H9 (cell line): ENCODE data around the gene BAG5. TPM values are rescaled to one million over a fixed set of nuclear protein-coding genes. Genes with fewer than 3 reads are reported as not detected.

Experiments
- DNase-seq: peaks from one replicate; pipeline ENCODE4 v3.0.0-alpha.2; 2017
- H2AFZ ChIP-seq: one replicate; pipeline ENCODE4 v1.6.1; 2013; ENCODE audit warnings: mild to moderate bottlenecking, low read length, control low read depth, moderate library complexity
- H2AK5ac ChIP-seq: 2 replicates; pipeline ENCODE4 v1.6.1; 2013; ENCODE audit warnings: low read length, control low read depth, mixed read lengths; ENCODE audit not compliant: insufficient read length
- H2BK120ac ChIP-seq: one replicate; pipeline ENCODE4 v1.6.1; 2013; ENCODE audit warnings: low read depth, mild to moderate bottlenecking, low read length, control low read depth, inconsistent platforms; ENCODE audit not compliant: poor library complexity, severe bottlenecking
- H2BK12ac ChIP-seq: 2 replicates; pipeline ENCODE4 v1.6.1; 2013; ENCODE audit warnings: low read length, control low read depth, mixed read lengths, low read depth; ENCODE audit not compliant: insufficient read length
- H2BK15ac ChIP-seq: 2 replicates; pipeline ENCODE4 v1.6.1; 2013; ENCODE audit warnings: low read depth, low read length, control low read depth
- H2BK20ac ChIP-seq: one replicate; pipeline ENCODE4 v1.6.1; 2013; ENCODE audit warnings: low read depth, mild to moderate bottlenecking, low read length, control low read depth, inconsistent platforms; ENCODE audit not compliant: poor library complexity, severe bottlenecking
- H2BK5ac ChIP-seq: 2 replicates; pipeline ENCODE4 v1.6.1; 2013; ENCODE audit warnings: low read length, control low read depth, mixed read lengths; ENCODE audit not compliant: insufficient read length
- H3K14ac ChIP-seq: 2 replicates; pipeline ENCODE4 v1.6.1; 2013; ENCODE audit warnings: low read length, control low read depth; ENCODE audit not compliant: insufficient read depth
- H3K18ac ChIP-seq: 2 replicates; pipeline ENCODE4 v1.6.1; 2013; ENCODE audit warnings: low read depth, mild to moderate bottlenecking, mixed read lengths, low read length, control low read depth; ENCODE audit not compliant: insufficient read length
- H3K23ac ChIP-seq: 2 replicates; pipeline ENCODE4 v1.6.1; 2013; ENCODE audit warnings: low read length, control low read depth, mixed read lengths, low read depth; ENCODE audit not compliant: insufficient read length
- H3K23me2 ChIP-seq: 2 replicates; pipeline ENCODE4 v1.6.1; 2013; ENCODE audit warnings: low read depth, mild to moderate bottlenecking, mixed read lengths, low read length, control low read depth; ENCODE audit not compliant: insufficient read length, poor library complexity, severe bottlenecking
- H3K27ac ChIP-seq: 2 replicates; pipeline ENCODE4 v1.5.1; 2013; ENCODE audit warnings: low read length, control low read depth, mixed read lengths, low read depth; ENCODE audit not compliant: insufficient read length
- H3K27me3 ChIP-seq: 2 replicates; pipeline ENCODE4 v1.6.1; 2013; ENCODE audit warnings: low read length, control low read depth, inconsistent platforms; ENCODE audit not compliant: insufficient read depth
- H3K4ac ChIP-seq: 2 replicates; pipeline ENCODE4 v1.6.1; 2013; ENCODE audit warnings: low read depth, mild to moderate bottlenecking, control low read depth, inconsistent platforms, low read length, moderate library complexity
- H3K4me1 ChIP-seq: 2 replicates; pipeline ENCODE4 v1.6.1; 2013; ENCODE audit warnings: low read length, control low read depth, inconsistent platforms; ENCODE audit not compliant: insufficient read depth
- H3K4me2 ChIP-seq: 2 replicates; pipeline ENCODE4 v1.6.1; 2013; ENCODE audit warnings: low read length, control low read depth, mixed read lengths; ENCODE audit not compliant: insufficient read length, insufficient read depth
- H3K56ac ChIP-seq: 2 replicates; pipeline ENCODE4 v1.6.1; 2013; ENCODE audit warnings: low read depth, mild to moderate bottlenecking, mixed read lengths, low read length, control low read depth; ENCODE audit not compliant: insufficient read length
- H3K79me1 ChIP-seq: 2 replicates; pipeline ENCODE4 v1.6.1; 2013; ENCODE audit warnings: low read depth, mild to moderate bottlenecking, moderate library complexity, low read length, control low read depth, inconsistent platforms; ENCODE audit not compliant: insufficient read depth, poor library complexity, severe bottlenecking
- H3K79me2 ChIP-seq: 2 replicates; pipeline ENCODE4 v1.6.1; 2013; ENCODE audit warnings: low read length, control low read depth, inconsistent platforms; ENCODE audit not compliant: insufficient read depth
- H3K9ac ChIP-seq: 2 replicates; pipeline ENCODE4 v1.6.1; 2013; ENCODE audit warnings: low read length, control low read depth, mixed read lengths; ENCODE audit not compliant: insufficient read length; ENCODE audit errors: extremely low read depth
- H3K9me3 ChIP-seq: one replicate; pipeline ENCODE4 v1.6.1; 2013; ENCODE audit warnings: low read depth, low read length, inconsistent platforms; ENCODE audit not compliant: control insufficient read depth
- H3T11ph ChIP-seq: one replicate; pipeline ENCODE4 v1.6.1; 2013; ENCODE audit warnings: mild to moderate bottlenecking, low read length, control low read depth, inconsistent platforms
- H4K20me1 ChIP-seq: one replicate; pipeline ENCODE4 v1.6.1; 2013; ENCODE audit not compliant: control insufficient read depth, insufficient read length, insufficient read depth
- H4K5ac ChIP-seq: 2 replicates; pipeline ENCODE4 v1.6.1; 2013; ENCODE audit warnings: low read depth, mild to moderate bottlenecking, mixed read lengths, low read length, control low read depth; ENCODE audit not compliant: insufficient read length
- H4K8ac ChIP-seq: replicated peaks from 2 replicates; pipeline ENCODE4 v1.6.1; 2013; ENCODE audit warnings: low read length, control low read depth, mixed read lengths, low read depth; ENCODE audit not compliant: insufficient read length
- H4K91ac ChIP-seq: 2 replicates; pipeline ENCODE4 v1.6.1; 2013; ENCODE audit warnings: low read depth, mild to moderate bottlenecking, moderate library complexity, mixed read lengths, low read length, control low read depth; ENCODE audit not compliant: insufficient read length
- H3K27ac Mint-ChIP-seq, 3 experiments: 2 replicates in 2 of 3; 3 replicates in 1 of 3; pipeline ENCODE4 v1.8.0; 2020 to 2021; ENCODE audit warnings: mixed read lengths in 3 of 3, mild to moderate bottlenecking in 1 of 3, moderate library complexity in 1 of 3
- H3K27me3 Mint-ChIP-seq: 2 replicates; pipeline ENCODE4 v1.8.0; 2021; ENCODE audit warnings: low read depth, mild to moderate bottlenecking, moderate library complexity, mixed read lengths
- H3K36me3 Mint-ChIP-seq, 3 experiments: 2 replicates in 2 of 3; 3 replicates in 1 of 3; pipeline ENCODE4 v1.8.0; 2020 to 2021; ENCODE audit warnings: low read depth in 3 of 3, mixed read lengths in 3 of 3; ENCODE audit not compliant: insufficient read depth in 1 of 3
- H3K4me1 Mint-ChIP-seq, 2 experiments: 2 replicates each; pipeline ENCODE4 v1.8.0; 2020; ENCODE audit warnings: mixed read lengths in 2 of 2
- H3K4me3 Mint-ChIP-seq, 2 experiments: 2 replicates in 1 of 2; 3 replicates in 1 of 2; pipeline ENCODE4 v1.8.0; 2020 to 2021; ENCODE audit warnings: mild to moderate bottlenecking in 2 of 2, mixed read lengths in 2 of 2, moderate library complexity in 1 of 2
- H3K9me3 Mint-ChIP-seq, 2 experiments: 2 replicates in 1 of 2; 3 replicates in 1 of 2; pipeline ENCODE4 v1.8.0; 2020; ENCODE audit warnings: mild to moderate bottlenecking in 2 of 2, mixed read lengths in 2 of 2, moderate library complexity in 1 of 2
- WGBS: extraction: QIAGEN DNeasy Blood & Tissue Kit; methylation state at CpG from one replicate; pipeline ENCODE4 v1.1.7; 2013; ENCODE audit warnings: missing lambda C conversion rate, low lambda C conversion rate, mixed read lengths; ENCODE audit not compliant: insufficient read length; ENCODE audit errors: extremely low coverage; 5-methylcytosine and 5-hydroxymethylcytosine counted together
- total RNA-seq: library from RNA; stranded (reverse); gene quantifications from 2 replicates; pipeline ENCODE4 v1.2.1, GENCODE V29; 2021
- TF ChIP-seq, protein P1 (sequence below): fragments of 200-600 bp; sonication (generic); conservative IDR thresholded peaks from 3 replicates; pipeline ENCODE4 v1.8.0; 2021; ENCODE audit warnings: antibody characterized with exemption, mild to moderate bottlenecking

Gene BAG5
- total RNA-seq, 1 experiment from 2014 or later: 38.0 TPM

DNA sequence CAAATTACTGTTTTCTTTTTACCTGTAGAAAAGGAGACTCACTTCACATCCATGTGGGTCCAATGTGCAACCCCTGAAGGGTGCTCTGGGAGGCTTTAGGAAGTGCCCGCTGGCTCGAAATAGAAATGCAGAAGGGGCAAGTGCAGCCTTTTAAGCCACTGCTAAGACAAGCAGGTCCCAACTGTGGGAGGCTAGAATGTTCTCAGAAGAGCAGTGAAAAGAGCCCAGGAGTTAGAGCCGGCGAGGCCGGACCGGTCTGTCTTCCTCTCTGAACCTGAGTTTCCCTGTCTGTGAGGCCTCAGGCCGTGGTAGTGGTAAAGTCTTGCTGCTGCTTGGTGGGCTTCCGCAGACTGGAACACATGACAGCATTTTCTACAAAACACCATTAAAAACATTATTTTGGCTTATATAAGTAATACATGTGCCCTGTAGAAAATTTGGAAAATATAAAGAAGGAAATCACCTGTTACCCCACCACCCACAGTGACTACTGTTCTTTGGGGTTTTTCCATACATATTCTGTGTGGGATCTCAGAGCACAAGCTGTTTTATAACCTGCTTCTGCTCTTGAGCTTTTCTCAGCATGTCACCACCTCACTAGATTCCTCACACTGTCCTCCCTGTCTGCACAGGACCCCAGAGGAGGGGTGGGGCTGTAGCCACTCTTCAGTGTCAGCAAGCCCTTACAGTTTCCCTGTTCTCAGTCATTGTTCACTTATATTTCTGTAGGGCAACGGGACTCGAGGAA is 45.9 kb downstream of the BAG5 start:
- DNase-seq: no peak
- no peaks in the 10 kb centered on the region for H3K9me3 Mint-ChIP-seq
- H4K8ac ChIP-seq: no peak overlapping the region
- H2BK120ac ChIP-seq: no peak overlapping the region
- no peak overlapping the region for H3T11ph ChIP-seq
- no peak overlapping the region for H2AFZ ChIP-seq
- no peaks in the 10 kb centered on the region for H3K27me3 ChIP-seq
- peaks cover 11 to 20% (median 19%) of the 10 kb centered on the region in 3 experiments for H3K36me3 Mint-ChIP-seq
- H4K5ac ChIP-seq: no peak overlapping the region
- H3K4me2 ChIP-seq: no peak overlapping the region
- H3K9ac ChIP-seq: no peak overlapping the region
- peaks cover 3% of the 10 kb centered on the region for H4K20me1 ChIP-seq
- no peak overlapping the region for H3K56ac ChIP-seq
- H3K4me1 ChIP-seq: no peaks in the 10 kb centered on the region
- H3K79me1 ChIP-seq: no peaks in the 10 kb centered on the region
- H4K91ac ChIP-seq: no peak overlapping the region
- no peak overlapping the region for H2BK15ac ChIP-seq
- H3K27ac Mint-ChIP-seq: peak overlapping the region in 2 of 3 experiments; percentile 32 to 70; a peak in 1 of 7 replicates
- no peak overlapping the region for H3K18ac ChIP-seq
- no peaks in the 10 kb centered on the region for H3K79me2 ChIP-seq
- H3K27me3 Mint-ChIP-seq: no peaks in the 10 kb centered on the region; the same call in 1 of the 2 replicates
- H3K23ac ChIP-seq: no peak overlapping the region
- no peak overlapping the region for H2BK5ac ChIP-seq
- TF ChIP-seq, protein P1, sequence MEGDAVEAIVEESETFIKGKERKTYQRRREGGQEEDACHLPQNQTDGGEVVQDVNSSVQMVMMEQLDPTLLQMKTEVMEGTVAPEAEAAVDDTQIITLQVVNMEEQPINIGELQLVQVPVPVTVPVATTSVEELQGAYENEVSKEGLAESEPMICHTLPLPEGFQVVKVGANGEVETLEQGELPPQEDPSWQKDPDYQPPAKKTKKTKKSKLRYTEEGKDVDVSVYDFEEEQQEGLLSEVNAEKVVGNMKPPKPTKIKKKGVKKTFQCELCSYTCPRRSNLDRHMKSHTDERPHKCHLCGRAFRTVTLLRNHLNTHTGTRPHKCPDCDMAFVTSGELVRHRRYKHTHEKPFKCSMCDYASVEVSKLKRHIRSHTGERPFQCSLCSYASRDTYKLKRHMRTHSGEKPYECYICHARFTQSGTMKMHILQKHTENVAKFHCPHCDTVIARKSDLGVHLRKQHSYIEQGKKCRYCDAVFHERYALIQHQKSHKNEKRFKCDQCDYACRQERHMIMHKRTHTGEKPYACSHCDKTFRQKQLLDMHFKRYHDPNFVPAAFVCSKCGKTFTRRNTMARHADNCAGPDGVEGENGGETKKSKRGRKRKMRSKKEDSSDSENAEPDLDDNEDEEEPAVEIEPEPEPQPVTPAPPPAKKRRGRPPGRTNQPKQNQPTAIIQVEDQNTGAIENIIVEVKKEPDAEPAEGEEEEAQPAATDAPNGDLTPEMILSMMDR: no peak
- no peak overlapping the region for H2AK5ac ChIP-seq
- no CpG with 5 or more reads among the region's 10 CpGs for WGBS
- H2BK20ac ChIP-seq: no peak overlapping the region
- H3K4me1 Mint-ChIP-seq: peaks cover 13 to 33% of the 10 kb centered on the region in 2 experiments
- H3K14ac ChIP-seq: no peak overlapping the region
- no peak overlapping the region; a peak in 1 of 5 replicates for H3K4me3 Mint-ChIP-seq
- no peaks in the 10 kb centered on the region for H3K9me3 ChIP-seq
- H2BK12ac ChIP-seq: no peak overlapping the region
- no peak overlapping the region for H3K27ac ChIP-seq
- no peak overlapping the region for H3K4ac ChIP-seq
- H3K23me2 ChIP-seq: peaks cover 6% of the 10 kb centered on the region
